HepG2 (cell line): ENCODE data around the gene ANO10. TPM values are rescaled to one million over a fixed set of nuclear protein-coding genes. Genes with fewer than 3 reads are reported as not detected.

Experiments
- BCLAF1 ChIP-seq: fragments of 450-650 bp; IDR thresholded peaks from 2 replicates; pipeline ENCODE4 v1.6.1; 2017; ENCODE audit warnings: mild to moderate bottlenecking
- ZBTB40 ChIP-seq, 2 experiments: fragments of 450-650 bp in 1 of 2; sonication (generic) in 1 of 2; formaldehyde crosslinking in 1 of 2; IDR thresholded peaks; 2 replicates each; pipeline versions ENCODE4 v1.6.1 to v1.8.0; 2016 to 2022; ENCODE audit warnings: antibody characterized with exemption in 1 of 2, mild to moderate bottlenecking in 1 of 2, missing genetic modification reagents in 1 of 2
- ZNF768 ChIP-seq: sonication (generic); formaldehyde crosslinking; IDR thresholded peaks from 2 replicates; pipeline ENCODE4 v1.4.0; 2020; ENCODE audit warnings: missing genetic modification reagents
- polyA plus RNA-seq, 8 experiments: library from polyadenylated mRNA; depleted of rRNA in 3 of 8; stranded (reverse) in 7 of 8; unstranded in 1 of 8; fragments of >200 nt; fragmentation: Illumina TruSeq in 4 of 8; extraction: Trizol in 4 of 8; gene quantifications; 2 replicates each; pipeline versions ENCODE4 v1.2.1 to v1.2.3, GENCODE V29; 2011 to 2016; ENCODE audit warnings: low read depth in 4 of 8, missing spikeins in 1 of 8, mixed read lengths in 1 of 8; ENCODE audit not compliant: insufficient read depth in 1 of 8
- total RNA-seq, 5 experiments: library from RNA; depleted of rRNA; stranded (reverse); fragments of >200 nt; fragmentation: Illumina TruSeq; extraction: Trizol; gene quantifications; 2 replicates each; pipeline ENCODE4 v1.2.3, GENCODE V29; 2016; ENCODE audit warnings: low read depth in 1 of 5

ANO10 gene
- total and polyA plus RNA-seq, 2 of the 13 experiments (the other 11 are each of a cell fraction or from before 2014, with no cell fraction given) = 10.4 to 13.1 TPM

- TF ChIP-seq ZBTB40 (IDR thresholded peaks at IDR 0.05) (no peak), ZBTB40 (CRISPR knock-in tag; IDR thresholded peaks at IDR 0.05) (no peak), BCLAF1 (no peak), ZNF768 (CRISPR knock-in tag) (no peak)
Observed at GRCh38 chr3:43436507-43437140, 185.2 kb downstream of the ANO10 start (continued).
